ENCODE measurements around the gene UGT1A9.

DNA sequence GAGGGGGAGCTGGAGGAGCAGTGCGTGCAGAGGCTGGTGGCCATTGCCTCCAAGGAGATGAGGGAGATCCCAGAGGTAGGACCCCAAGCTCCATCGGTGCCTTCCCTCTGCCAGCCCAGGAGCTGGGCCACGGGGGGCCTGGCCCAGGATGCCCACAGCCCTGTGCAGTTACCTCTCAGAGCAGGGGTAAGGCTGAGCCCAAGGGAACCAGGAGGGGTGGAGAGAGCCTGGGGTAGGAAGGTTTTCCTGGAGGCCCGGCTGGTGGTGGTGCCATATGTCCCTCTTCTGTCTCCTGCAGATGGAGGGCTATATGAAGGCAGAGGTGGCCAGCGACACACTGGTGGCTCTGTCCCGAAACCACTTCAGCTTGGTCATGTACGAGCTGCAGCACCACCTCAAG, 117.9 kb downstream of the UGT1A9 start:
- TF ChIP-seq, protein P1, sequence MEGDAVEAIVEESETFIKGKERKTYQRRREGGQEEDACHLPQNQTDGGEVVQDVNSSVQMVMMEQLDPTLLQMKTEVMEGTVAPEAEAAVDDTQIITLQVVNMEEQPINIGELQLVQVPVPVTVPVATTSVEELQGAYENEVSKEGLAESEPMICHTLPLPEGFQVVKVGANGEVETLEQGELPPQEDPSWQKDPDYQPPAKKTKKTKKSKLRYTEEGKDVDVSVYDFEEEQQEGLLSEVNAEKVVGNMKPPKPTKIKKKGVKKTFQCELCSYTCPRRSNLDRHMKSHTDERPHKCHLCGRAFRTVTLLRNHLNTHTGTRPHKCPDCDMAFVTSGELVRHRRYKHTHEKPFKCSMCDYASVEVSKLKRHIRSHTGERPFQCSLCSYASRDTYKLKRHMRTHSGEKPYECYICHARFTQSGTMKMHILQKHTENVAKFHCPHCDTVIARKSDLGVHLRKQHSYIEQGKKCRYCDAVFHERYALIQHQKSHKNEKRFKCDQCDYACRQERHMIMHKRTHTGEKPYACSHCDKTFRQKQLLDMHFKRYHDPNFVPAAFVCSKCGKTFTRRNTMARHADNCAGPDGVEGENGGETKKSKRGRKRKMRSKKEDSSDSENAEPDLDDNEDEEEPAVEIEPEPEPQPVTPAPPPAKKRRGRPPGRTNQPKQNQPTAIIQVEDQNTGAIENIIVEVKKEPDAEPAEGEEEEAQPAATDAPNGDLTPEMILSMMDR (conservative IDR thresholded peaks at IDR 0.05 in 1 of 2, IDR thresholded peaks at IDR 0.05 in 1 of 2; ENCODE audit: extremely low read depth in 1 of 2, insufficient read depth in 1 of 2, low read depth in 1 of 2, low read length in 2 of 2), result no peak
- no peak for TF ChIP-seq EZH2 (IDR thresholded peaks at IDR 0.05; ENCODE audit: borderline replicate concordance, low read length)

Data from mammary epithelial cell (primary cell).